ENCODE data around the gene BARHL1.

Gene BARHL1

GRCh38 chr9:132639322-132639721 lies 56.9 kb downstream of the BARHL1 start:
- Histone ChIP-seq H3K4me1 (ENCODE audit: insufficient read depth, low read length, severe bottlenecking) (no peaks in the 10 kb centered on the region), H4K20me1 (ENCODE audit: insufficient read depth, low read length) (no peaks in the 10 kb centered on the region), H2AFZ (ENCODE audit: low read length) (no peak overlapping the region), H3K9ac (ENCODE audit: low read length) (no peak overlapping the region), H3K27me3 (ENCODE audit: insufficient read depth, low read length) (no peaks in the 10 kb centered on the region), H3K4me2 (ENCODE audit: low read length) (no peak overlapping the region), H3K27ac (ENCODE audit: low read depth, low read length, poor library complexity, severe bottlenecking) (no peak overlapping the region), H3K36me3 (ENCODE audit: insufficient read depth, low read length) (peaks cover 82% of the 10 kb centered on the region), H3K9me3 (ENCODE audit: low read length) (no peaks in the 10 kb centered on the region), H3K4me3 (ENCODE audit: low read depth, low read length, poor library complexity, severe bottlenecking) (no peak overlapping the region), H3F3A (ENCODE audit: insufficient read depth, low read length) (no peaks in the 10 kb centered on the region), H3K79me2 (ENCODE audit: insufficient read depth, low read length) (no peaks in the 10 kb centered on the region), H3K9me2 (ENCODE audit: low read depth, low read length) (no peaks in the 10 kb centered on the region)
- no peak for TF ChIP-seq CTCF (IDR thresholded peaks at IDR 0.05; ENCODE audit: low read length)
- TF ChIP-seq EZH2 (IDR thresholded peaks at IDR 0.05; ENCODE audit: borderline replicate concordance, low read length) = no peak
